HEK293 (cell line): ENCODE results near the gene RGS6.

ENCODE experiments used
- CTCF ChIA-PET: fragments of 350-600 bp; formaldehyde crosslinking; extraction: SDS; loops from one replicate; lab custom pipeline; 2021; ENCODE audit warnings: antibody characterized with exemption; lab: Yijun Ruan, JAX
- POLR2A ChIA-PET: fragments of 300-600 bp; formaldehyde crosslinking; extraction: SDS; loops from one replicate; lab custom pipeline; 2020; ENCODE audit warnings: antibody characterized with exemption, inconsistent platforms; lab: Yijun Ruan, JAX
- H3K27ac ChIP-seq: fragments of 200-500 bp; sonication (Bioruptor generic); 2 replicates; pipeline ENCODE4 v1.5.1; 2014; ENCODE audit warnings: low read depth, low read length, control low read depth, inconsistent platforms; ENCODE audit errors: extremely low read depth
- H3K36me3 ChIP-seq, 2 experiments: fragments of 200-500 bp in 1 of 2; sonication (Bioruptor generic) in 1 of 2; 1 replicate in 1 of 2; 2 replicates in 1 of 2; pipeline ENCODE4 v1.5.1; 2014 to 2017; ENCODE audit warnings: inconsistent platforms in 2 of 2, low read length in 2 of 2; ENCODE audit not compliant: control insufficient read depth in 2 of 2, insufficient read depth in 1 of 2
- H3K4me1 ChIP-seq: fragments of 200-500 bp; sonication (Bioruptor generic); 2 replicates; pipeline ENCODE4 v1.5.1; 2014; ENCODE audit warnings: mild to moderate bottlenecking, low read length, inconsistent platforms; ENCODE audit not compliant: control insufficient read depth, insufficient read depth
- H3K4me3 ChIP-seq: 2 replicates; pipeline ENCODE4 v1.5.1; 2011; ENCODE audit warnings: low read depth, mild to moderate bottlenecking, control low read depth, low read length, moderate library complexity
- H3K9me3 ChIP-seq: fragments of 200-500 bp; sonication (Bioruptor generic); 2 replicates; pipeline ENCODE4 v1.5.1; 2014; ENCODE audit warnings: low read depth, low read length, inconsistent platforms; ENCODE audit not compliant: control insufficient read depth, insufficient read depth
- HOXA7 ChIP-seq: sonication (generic); formaldehyde crosslinking; IDR thresholded peaks from 2 replicates; pipeline ENCODE4 v1.8.1; 2022; ENCODE audit warnings: missing genetic modification reagents, borderline replicate concordance
- MYNN ChIP-seq: fragments of 450-650 bp; formaldehyde crosslinking; IDR thresholded peaks from 2 replicates; pipeline ENCODE4 v1.5.1; 2016; ENCODE audit warnings: missing biosample characterization, missing genetic modification characterization, borderline replicate concordance
- SCRT1 ChIP-seq: fragments of 450-650 bp; formaldehyde crosslinking; IDR thresholded peaks from 2 replicates; pipeline ENCODE4 v1.5.1; 2016; ENCODE audit warnings: missing biosample characterization, missing genetic modification characterization, borderline replicate concordance
- SETDB1 ChIP-seq: IDR thresholded peaks from one replicate; pipeline ENCODE4 v1.6.1; 2017; ENCODE audit warnings: mild to moderate bottlenecking, low read length, moderate library complexity, mixed read lengths; ENCODE audit not compliant: insufficient read length
- SP3 ChIP-seq: fragments of 450-650 bp; formaldehyde crosslinking; IDR thresholded peaks from 2 replicates; pipeline ENCODE4 v1.5.1; 2016; ENCODE audit warnings: missing biosample characterization, missing genetic modification characterization
- ZBTB17 ChIP-seq: fragments of 450-650 bp; formaldehyde crosslinking; IDR thresholded peaks from 2 replicates; pipeline ENCODE4 v1.5.1; 2016; ENCODE audit warnings: missing biosample characterization, missing genetic modification characterization
- ZBTB20 ChIP-seq: fragments of 450-650 bp; formaldehyde crosslinking; IDR thresholded peaks from 2 replicates; pipeline ENCODE4 v1.5.1; 2016; ENCODE audit warnings: missing biosample characterization, missing genetic modification characterization
- ZFP41 ChIP-seq: fragments of 450-650 bp; formaldehyde crosslinking; IDR thresholded peaks from 2 replicates; pipeline ENCODE4 v1.5.1; 2016; ENCODE audit warnings: missing biosample characterization, missing genetic modification characterization, borderline replicate concordance
- ZNF138 ChIP-seq: fragments of 450-650 bp; formaldehyde crosslinking; IDR thresholded peaks from 2 replicates; pipeline ENCODE4 v1.5.1; 2016; ENCODE audit warnings: missing biosample characterization, missing genetic modification characterization, borderline replicate concordance
- ZNF140 ChIP-seq: fragments of 450-650 bp; formaldehyde crosslinking; IDR thresholded peaks from 2 replicates; pipeline ENCODE4 v1.5.1; 2016; ENCODE audit warnings: missing biosample characterization, missing genetic modification characterization
- ZNF16 ChIP-seq: fragments of 450-650 bp; formaldehyde crosslinking; IDR thresholded peaks from 2 replicates; pipeline ENCODE4 v1.5.1; 2016; ENCODE audit warnings: low read depth, missing biosample characterization, missing genetic modification characterization
- ZNF239 ChIP-seq: fragments of 450-650 bp; formaldehyde crosslinking; IDR thresholded peaks from 2 replicates; pipeline ENCODE4 v1.5.1; 2016; ENCODE audit warnings: missing biosample characterization, missing genetic modification characterization
- ZNF266 ChIP-seq: fragments of 450-650 bp; formaldehyde crosslinking; IDR thresholded peaks from 2 replicates; pipeline ENCODE4 v1.5.1; 2016; ENCODE audit warnings: missing biosample characterization, missing genetic modification characterization, low read depth
- ZNF654 ChIP-seq: fragments of 450-650 bp; formaldehyde crosslinking; IDR thresholded peaks from 2 replicates; pipeline ENCODE4 v1.5.1; 2016; ENCODE audit warnings: low read depth, missing biosample characterization, missing genetic modification characterization
- ZNF664 ChIP-seq: fragments of 450-650 bp; formaldehyde crosslinking; IDR thresholded peaks from 2 replicates; pipeline ENCODE4 v1.5.1; 2016; ENCODE audit warnings: missing biosample characterization, missing genetic modification characterization
- ZXDB ChIP-seq: fragments of 450-650 bp; formaldehyde crosslinking; IDR thresholded peaks from 2 replicates; pipeline ENCODE4 v1.5.1; 2016; ENCODE audit warnings: missing biosample characterization, missing genetic modification characterization
- TF ChIP-seq, protein P1 (sequence below): fragments of 450-650 bp; formaldehyde crosslinking; IDR thresholded peaks from 2 replicates; pipeline ENCODE4 v1.5.1; 2017; ENCODE audit warnings: missing biosample characterization, mild to moderate bottlenecking, missing genetic modification characterization, moderate library complexity
- TF ChIP-seq, protein P2 (sequence below): fragments of 450-650 bp; formaldehyde crosslinking; IDR thresholded peaks from 2 replicates; pipeline ENCODE4 v1.5.1; 2016; ENCODE audit warnings: missing biosample characterization, missing genetic modification characterization
- TF ChIP-seq, protein P3 (sequence below): fragments of 450-650 bp; formaldehyde crosslinking; IDR thresholded peaks from 2 replicates; pipeline ENCODE4; 2016; ENCODE audit warnings: missing biosample characterization, missing genetic modification characterization
- TF ChIP-seq, protein P4 (sequence below): fragments of 450-650 bp; formaldehyde crosslinking; IDR thresholded peaks from 2 replicates; pipeline ENCODE4 v1.5.1; 2017; ENCODE audit warnings: missing biosample characterization, missing genetic modification characterization
- TF ChIP-seq, protein P5 (sequence below): fragments of 450-650 bp; formaldehyde crosslinking; IDR thresholded peaks from 2 replicates; pipeline ENCODE4 v1.5.1; 2017; ENCODE audit warnings: missing biosample characterization, missing genetic modification characterization
- TF ChIP-seq, protein P6 (sequence below): fragments of 450-650 bp; formaldehyde crosslinking; IDR thresholded peaks from 2 replicates; pipeline ENCODE4 v1.5.1; 2016; ENCODE audit warnings: missing biosample characterization, missing genetic modification characterization

The RGS6 gene

DNA sequence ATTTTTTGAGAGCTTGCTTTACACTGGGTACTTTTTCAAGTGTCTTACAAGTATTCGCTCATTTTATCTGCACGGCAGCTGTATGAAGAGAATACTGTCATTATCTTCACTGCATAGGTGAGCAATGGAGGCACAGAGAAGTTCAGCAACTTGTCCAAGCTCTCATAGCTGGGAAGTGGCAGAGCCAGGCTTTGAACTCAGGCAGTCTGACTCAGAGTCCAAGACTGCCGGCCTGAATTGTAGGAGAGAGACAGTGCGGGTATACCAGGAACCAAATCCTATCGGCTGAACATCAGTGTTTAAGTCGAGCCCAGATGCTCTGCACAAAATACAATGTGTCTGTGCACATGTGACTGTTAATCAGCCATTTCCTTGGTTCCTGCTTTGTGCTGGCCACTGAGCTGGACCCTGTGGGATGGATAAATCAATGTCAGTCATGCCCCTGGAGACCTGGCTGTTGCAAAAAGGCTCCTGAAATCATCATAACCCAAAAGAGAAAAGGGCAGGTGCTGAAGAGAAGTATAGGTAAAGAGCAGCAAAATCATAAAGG, 487.1 kb downstream of the RGS6 start (continued):
- TF ChIP-seq ZNF16 (tag by site-specific recombination) (no peak), MYNN (tag by site-specific recombination) (no peak), ZBTB20 (tag by site-specific recombination) (no peak), ZNF138 (no peak)
- TF ChIP-seq, protein P1, sequence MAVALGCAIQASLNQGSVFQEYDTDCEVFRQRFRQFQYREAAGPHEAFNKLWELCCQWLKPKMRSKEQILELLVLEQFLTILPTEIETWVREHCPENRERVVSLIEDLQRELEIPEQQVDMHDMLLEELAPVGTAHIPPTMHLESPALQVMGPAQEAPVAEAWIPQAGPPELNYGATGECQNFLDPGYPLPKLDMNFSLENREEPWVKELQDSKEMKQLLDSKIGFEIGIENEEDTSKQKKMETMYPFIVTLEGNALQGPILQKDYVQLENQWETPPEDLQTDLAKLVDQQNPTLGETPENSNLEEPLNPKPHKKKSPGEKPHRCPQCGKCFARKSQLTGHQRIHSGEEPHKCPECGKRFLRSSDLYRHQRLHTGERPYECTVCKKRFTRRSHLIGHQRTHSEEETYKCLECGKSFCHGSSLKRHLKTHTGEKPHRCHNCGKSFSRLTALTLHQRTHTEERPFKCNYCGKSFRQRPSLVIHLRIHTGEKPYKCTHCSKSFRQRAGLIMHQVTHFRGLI (tag by site-specific recombination), result no peak

DNA sequence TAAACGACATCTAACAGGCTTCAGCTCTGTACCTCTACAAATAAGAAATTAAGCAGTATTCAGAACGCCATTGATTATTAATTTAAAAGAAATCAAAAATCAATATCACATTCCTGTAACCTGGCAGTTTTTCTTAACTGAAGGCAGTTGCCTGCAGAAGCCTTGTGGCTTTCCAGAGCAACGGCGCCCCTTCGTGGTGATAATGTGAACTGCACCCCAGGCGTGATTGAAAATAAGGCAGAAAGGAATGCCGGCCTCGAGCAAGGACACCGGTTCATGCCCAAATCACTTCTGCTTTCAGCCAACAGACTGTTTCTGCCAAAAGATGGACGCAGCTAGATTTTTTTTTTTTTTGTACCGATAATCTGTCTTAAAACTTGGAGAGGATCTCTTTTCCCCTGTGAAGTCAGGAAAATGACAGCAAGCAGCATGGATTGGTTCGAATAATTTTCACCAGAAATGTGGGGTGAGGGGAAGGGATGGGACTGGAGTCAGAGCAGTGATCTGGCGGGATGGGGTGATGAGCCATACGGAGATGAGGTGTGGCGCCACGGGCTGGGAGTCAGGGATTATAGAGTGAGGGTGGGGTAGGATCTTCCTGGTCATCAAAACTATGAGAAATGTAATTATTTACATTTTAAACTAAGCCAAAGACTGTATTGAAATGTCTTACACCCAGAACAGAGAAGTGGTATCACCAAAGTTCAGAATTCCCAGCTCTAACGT, 488.7 kb downstream of the RGS6 start:
- no peaks in the 10 kb centered on the region for H3K36me3 ChIP-seq
- POLR2A ChIA-PET, result no interaction called here
- no peaks in the 10 kb centered on the region for H3K4me1 ChIP-seq
- CTCF ChIA-PET, result interaction anchor here (0.6 to 2.6 kb wide), 27 partner anchors 11 to 1448 kb away, joined by 3 to 14 read pairs (median 3); partner anchors contain the start of gene RGS6
- no peak overlapping the region for H3K27ac ChIP-seq
- H3K4me3 ChIP-seq, result no peak overlapping the region
- no peaks in the 10 kb centered on the region for H3K9me3 ChIP-seq
- TF ChIP-seq, protein P2, sequence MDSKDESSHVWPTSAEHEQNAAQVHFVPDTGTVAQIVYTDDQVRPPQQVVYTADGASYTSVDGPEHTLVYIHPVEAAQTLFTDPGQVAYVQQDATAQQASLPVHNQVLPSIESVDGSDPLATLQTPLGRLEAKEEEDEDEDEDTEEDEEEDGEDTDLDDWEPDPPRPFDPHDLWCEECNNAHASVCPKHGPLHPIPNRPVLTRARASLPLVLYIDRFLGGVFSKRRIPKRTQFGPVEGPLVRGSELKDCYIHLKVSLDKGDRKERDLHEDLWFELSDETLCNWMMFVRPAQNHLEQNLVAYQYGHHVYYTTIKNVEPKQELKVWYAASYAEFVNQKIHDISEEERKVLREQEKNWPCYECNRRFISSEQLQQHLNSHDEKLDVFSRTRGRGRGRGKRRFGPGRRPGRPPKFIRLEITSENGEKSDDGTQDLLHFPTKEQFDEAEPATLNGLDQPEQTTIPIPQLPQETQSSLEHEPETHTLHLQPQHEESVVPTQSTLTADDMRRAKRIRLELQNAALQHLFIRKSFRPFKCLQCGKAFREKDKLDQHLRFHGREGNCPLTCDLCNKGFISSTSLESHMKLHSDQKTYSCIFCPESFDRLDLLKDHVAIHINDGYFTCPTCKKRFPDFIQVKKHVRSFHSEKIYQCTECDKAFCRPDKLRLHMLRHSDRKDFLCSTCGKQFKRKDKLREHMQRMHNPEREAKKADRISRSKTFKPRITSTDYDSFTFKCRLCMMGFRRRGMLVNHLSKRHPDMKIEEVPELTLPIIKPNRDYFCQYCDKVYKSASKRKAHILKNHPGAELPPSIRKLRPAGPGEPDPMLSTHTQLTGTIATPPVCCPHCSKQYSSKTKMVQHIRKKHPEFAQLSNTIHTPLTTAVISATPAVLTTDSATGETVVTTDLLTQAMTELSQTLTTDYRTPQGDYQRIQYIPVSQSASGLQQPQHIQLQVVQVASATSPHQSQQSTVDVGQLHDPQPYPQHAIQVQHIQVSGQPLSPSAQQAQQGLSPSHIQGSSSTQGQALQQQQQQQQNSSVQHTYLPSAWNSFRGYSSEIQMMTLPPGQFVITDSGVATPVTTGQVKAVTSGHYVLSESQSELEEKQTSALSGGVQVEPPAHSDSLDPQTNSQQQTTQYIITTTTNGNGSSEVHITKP, result no peak
- TF ChIP-seq ZNF664 (tag by site-specific recombination), result no peak
- no peak for TF ChIP-seq SP3 (tag by site-specific recombination)
- 0 out of 2 replicates have a peak, but pooled peaks have one; percentile 14 for TF ChIP-seq ZBTB17 (tag by site-specific recombination)
- TF ChIP-seq ZBTB20 (tag by site-specific recombination), result no peak
- TF ChIP-seq, protein P3, sequence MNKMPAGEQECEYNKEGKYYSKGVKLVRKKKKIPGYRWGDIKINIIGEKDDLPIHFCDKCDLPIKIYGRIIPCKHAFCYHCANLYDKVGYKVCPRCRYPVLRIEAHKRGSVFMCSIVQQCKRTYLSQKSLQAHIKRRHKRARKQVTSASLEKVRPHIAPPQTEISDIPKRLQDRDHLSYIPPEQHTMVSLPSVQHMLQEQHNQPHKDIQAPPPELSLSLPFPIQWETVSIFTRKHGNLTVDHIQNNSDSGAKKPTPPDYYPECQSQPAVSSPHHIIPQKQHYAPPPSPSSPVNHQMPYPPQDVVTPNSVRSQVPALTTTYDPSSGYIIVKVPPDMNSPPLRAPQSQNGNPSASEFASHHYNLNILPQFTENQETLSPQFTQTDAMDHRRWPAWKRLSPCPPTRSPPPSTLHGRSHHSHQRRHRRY (tag by site-specific recombination), result no peak
- no peak for TF ChIP-seq ZNF266 (tag by site-specific recombination)
- TF ChIP-seq ZNF140 (tag by site-specific recombination), result no peak
- no peak for TF ChIP-seq SCRT1 (tag by site-specific recombination)
- TF ChIP-seq ZNF239, result no peak
- no peak for TF ChIP-seq ZFP41
- TF ChIP-seq, protein P4, sequence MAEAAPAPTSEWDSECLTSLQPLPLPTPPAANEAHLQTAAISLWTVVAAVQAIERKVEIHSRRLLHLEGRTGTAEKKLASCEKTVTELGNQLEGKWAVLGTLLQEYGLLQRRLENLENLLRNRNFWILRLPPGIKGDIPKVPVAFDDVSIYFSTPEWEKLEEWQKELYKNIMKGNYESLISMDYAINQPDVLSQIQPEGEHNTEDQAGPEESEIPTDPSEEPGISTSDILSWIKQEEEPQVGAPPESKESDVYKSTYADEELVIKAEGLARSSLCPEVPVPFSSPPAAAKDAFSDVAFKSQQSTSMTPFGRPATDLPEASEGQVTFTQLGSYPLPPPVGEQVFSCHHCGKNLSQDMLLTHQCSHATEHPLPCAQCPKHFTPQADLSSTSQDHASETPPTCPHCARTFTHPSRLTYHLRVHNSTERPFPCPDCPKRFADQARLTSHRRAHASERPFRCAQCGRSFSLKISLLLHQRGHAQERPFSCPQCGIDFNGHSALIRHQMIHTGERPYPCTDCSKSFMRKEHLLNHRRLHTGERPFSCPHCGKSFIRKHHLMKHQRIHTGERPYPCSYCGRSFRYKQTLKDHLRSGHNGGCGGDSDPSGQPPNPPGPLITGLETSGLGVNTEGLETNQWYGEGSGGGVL (tag by site-specific recombination), result no peak
- TF ChIP-seq, protein P5, sequence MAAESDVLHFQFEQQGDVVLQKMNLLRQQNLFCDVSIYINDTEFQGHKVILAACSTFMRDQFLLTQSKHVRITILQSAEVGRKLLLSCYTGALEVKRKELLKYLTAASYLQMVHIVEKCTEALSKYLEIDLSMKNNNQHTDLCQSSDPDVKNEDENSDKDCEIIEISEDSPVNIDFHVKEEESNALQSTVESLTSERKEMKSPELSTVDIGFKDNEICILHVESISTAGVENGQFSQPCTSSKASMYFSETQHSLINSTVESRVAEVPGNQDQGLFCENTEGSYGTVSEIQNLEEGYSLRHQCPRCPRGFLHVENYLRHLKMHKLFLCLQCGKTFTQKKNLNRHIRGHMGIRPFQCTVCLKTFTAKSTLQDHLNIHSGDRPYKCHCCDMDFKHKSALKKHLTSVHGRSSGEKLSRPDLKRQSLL (tag by site-specific recombination), result no peak
- TF ChIP-seq ZNF654 (tag by site-specific recombination), result peak; percentile 65
- TF ChIP-seq ZXDB (tag by site-specific recombination), result no peak
- TF ChIP-seq HOXA7, result no peak
- TF ChIP-seq SETDB1, result no peak
- TF ChIP-seq, protein P6, sequence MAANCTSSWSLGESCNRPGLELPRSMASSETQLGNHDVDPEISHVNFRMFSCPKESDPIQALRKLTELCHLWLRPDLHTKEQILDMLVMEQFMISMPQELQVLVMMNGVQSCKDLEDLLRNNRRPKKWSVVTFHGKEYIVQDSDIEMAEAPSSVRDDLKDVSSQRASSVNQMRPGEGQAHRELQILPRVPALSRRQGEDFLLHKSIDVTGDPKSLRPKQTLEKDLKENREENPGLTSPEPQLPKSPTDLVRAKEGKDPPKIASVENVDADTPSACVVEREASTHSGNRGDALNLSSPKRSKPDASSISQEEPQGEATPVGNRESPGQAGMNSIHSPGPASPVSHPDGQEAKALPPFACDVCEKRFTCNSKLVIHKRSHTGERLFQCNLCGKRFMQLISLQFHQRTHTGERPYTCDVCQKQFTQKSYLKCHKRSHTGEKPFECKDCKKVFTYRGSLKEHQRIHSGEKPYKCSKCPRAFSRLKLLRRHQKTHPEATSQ (tag by site-specific recombination), result no peak
